DLD1 (cell line): ENCODE measurements around the gene FLNB.
"Not testable (repeated sequence)": the region's sequence is repeated elsewhere in the genome, so short reads cannot be mapped to it uniquely, and the experiment has no call there.

ENCODE experiments used
- in situ Hi-C: cut with HindIII; loops from 2 replicates; pipeline ENCODE4 v1.10.0; 2017; ENCODE audit warnings: low sequenced_read_pairs

Gene FLNB

DNA sequence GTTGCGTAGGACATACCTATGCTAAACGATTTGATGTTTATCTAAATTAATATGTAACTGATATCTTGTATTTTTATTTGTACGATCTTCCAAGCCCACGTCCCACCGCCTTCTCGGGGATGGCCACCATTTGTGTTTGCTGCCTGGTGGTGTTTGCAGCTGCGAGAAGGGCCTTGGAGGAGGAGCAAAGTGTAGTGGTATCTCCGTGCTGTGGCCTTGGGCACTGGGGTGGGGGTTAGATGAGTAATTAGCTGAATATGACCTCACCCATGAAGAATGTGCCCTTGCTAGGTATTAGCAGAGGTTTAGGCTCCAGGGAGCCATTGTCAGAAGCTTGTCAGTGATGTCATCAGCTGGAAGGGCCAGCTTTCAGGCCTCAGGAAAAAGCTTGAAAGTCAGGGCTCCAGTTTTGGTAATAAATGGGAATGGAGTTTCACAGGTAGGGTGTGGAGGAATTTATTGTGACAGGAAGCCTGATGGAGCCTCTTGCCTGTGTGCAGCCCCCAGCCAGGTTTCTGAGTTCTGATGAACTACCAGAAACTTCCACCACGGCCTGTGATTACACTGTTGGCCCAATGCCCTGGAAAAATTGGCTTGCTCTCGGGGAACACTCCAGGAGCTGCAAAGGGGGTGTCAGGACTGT lies 41.0 kb downstream of the FLNB start:
- in situ Hi-C loops, result loop anchor here (5.0 kb wide), 1 partner anchor 43 kb away; no protein-coding TSS in a partner anchor

DNA sequence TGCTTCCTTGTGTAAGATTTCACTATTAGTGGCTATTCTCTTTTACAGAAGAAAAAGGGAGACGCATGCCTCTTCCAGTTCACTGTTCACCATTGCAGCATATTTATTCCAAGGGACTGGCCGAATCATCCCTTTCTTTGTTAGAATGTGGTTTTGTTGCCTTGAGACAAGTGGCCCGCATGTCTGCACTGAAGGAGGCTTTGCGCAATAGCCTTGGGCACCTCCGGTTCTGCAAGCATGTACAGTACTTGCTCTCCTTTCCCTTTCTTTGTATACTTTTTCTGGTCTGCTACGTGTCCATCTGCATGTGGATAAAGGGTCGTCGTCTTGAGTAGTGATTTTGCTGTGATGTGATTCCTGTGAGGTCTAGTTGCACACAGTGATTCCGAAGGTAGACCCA lies 43.0 kb downstream of the FLNB start:
- in situ Hi-C loops, result no loop called here

DNA sequence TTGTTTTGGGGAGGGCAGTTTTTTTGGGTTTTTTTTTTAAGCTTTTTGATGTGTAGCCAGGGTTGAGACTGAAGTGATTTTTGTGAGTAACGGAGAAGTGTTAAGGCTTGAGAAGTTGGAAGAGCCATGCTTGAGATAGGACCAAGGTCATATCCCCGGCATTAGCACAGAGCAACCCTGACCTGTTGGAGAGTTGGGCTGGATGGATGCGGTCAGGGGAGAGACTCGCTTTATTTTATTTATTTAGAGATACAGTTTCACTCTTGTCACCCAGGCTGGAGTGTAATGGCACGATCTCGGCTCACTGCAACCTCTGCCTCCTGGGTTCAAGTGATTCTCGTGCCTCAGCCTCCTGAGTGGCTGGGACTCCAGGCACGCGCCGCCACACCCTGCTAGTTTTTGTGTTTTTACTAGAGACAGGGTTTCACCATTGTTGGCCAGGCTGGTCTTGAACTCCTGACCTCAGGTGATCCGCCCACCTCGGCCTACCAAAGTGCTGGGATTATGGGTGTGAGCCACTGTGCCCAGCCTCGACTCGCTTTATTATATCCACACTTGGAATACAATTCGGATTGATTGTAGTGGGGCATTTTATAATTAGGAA lies 43.5 kb downstream of the FLNB start:
- in situ Hi-C loops, result not testable (repeated sequence)

DNA sequence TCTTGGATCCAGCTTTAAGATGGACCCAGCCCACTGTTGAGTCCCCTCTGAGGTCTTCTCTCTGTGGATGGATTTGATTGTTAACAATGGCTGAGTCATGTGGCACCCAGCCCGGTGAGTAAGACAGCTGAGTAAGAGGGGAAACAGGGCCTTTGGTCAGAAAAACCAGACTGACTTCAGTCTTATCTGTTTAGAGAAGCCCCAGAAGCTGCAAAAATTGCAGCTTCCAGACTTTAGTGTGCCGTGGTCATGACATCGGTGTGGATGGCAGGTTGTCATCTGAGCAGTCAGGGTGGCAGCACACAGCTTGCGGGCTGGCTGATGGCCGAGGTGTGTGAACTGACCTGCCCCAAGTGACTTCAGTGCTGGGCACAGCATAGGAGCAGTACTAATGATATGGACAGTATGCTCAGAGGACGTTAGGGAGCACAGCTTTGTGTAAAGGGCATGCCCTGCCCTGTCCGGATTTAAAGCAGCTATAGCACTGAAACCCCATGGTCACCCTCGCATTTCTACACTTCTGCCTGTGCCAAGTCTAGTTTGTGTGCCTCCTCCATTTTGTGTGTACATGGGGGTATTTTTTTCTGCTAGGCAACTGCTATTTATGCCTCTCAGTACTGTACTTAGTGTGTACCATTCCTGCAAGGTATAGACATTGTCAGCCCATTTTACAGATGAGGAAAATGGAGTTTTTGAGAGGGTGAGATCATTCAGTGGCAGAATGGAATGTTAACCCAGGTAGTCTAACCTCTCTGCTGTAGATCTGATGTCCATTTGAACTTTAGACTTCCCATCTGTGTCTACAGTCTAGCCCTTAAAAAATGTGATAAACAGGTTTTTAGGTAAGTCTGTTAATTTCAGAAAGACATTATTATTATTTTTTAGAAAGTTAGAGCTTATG lies 44.4 kb downstream of the FLNB start:
- in situ Hi-C loops, result no loop called here

DNA sequence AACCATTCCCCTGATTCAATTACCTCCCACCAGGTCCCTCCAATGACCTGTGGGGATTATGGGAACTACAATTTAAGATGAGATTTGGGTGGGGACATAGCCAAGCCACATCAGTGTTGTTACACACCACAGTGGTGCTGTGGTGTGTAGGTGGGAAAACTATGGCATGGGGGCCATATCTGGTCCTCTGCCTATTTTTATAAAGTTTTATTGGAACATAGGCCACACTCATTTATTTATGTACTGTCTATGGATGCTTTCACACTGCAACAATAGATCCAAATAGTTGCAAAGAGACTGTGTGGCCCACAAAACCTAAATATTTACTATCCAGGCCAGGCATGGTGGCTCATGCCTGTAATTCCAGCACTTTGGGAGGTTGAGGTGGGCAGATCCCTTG lies 46.4 kb downstream of the FLNB start:
- in situ Hi-C loops, result no loop called here

DNA sequence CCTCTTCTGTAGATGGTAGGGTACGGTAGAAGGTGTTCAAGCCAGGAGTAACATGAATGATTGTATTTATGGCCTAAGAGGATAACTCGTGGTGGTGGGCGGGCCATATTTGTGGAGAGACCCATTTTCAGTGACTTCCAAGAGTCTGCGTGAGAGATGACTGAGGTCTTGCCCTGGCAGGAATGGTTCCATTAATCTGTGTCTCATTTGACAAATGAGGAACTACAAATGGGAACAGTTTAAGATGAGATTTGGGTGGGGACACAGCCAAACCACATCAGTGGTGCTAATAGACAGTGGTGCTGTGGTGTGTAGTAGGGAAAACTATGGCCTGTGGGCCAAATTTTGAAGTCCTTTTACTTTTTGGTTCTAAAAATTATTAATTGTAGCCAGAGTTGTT lies 47.1 kb downstream of the FLNB start:
- in situ Hi-C loops, result no loop called here

DNA sequence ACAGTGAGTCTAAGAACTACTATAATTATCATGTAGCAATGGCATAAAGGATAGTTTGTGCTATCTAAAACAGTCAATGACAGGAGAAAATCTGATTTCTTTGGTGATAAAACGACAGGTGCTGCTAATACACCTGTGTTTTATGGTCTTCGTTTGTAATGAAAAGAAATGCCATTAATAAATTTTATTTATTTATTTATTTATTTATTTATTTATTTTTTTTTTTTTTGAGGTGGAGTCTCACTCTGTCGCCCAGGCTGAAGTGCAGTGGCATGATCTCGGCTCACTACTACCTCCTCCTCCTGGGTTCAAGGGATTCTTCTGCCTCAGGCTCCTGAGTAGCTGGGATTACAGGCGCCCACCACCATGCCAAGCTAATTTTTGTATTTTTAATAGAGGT lies 47.7 kb downstream of the FLNB start:
- in situ Hi-C loops, result not testable (repeated sequence)

DNA sequence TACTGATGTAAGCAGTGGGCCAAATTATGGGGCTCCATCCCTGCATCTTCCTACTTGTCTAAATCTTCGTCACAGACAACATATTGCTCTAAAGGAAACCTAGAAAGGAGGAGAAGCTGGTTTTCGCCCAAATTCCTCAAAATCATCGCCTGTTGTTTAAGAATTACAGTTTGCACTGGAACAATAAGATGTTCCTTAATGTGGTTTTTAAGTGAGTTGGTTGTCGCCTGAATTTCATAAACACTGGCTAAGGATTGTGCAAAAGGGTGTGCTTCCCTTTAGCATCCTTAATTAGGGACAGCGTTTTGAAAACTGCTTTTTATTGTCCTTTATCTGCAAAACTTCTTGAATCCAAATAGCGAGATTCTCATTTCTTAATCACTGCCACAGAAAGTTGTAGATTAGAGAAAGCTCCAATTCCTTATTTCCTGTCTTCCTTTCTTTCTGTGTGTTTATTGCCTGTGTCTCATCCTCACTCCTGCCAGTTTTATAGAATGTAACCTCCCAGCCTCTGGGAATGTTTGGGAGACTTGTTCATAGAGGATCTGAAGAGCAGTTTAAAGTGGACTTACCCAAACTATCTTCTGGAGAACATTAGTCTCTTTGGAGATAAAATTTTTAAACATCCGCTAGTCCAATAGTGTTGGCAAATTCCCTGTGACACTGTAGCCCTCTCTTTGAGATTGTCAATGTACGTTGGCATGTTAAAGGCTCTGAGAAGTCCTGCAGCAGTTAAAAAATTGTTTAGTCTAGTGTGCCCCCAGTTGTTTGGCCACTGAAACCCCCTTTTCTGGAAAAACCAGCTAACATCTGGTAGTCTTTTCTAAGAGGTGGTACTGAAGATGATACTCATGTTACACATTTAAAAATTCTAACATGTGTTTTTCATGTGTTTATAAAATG lies 50.4 kb downstream of the FLNB start:
- in situ Hi-C loops, result no loop called here

DNA sequence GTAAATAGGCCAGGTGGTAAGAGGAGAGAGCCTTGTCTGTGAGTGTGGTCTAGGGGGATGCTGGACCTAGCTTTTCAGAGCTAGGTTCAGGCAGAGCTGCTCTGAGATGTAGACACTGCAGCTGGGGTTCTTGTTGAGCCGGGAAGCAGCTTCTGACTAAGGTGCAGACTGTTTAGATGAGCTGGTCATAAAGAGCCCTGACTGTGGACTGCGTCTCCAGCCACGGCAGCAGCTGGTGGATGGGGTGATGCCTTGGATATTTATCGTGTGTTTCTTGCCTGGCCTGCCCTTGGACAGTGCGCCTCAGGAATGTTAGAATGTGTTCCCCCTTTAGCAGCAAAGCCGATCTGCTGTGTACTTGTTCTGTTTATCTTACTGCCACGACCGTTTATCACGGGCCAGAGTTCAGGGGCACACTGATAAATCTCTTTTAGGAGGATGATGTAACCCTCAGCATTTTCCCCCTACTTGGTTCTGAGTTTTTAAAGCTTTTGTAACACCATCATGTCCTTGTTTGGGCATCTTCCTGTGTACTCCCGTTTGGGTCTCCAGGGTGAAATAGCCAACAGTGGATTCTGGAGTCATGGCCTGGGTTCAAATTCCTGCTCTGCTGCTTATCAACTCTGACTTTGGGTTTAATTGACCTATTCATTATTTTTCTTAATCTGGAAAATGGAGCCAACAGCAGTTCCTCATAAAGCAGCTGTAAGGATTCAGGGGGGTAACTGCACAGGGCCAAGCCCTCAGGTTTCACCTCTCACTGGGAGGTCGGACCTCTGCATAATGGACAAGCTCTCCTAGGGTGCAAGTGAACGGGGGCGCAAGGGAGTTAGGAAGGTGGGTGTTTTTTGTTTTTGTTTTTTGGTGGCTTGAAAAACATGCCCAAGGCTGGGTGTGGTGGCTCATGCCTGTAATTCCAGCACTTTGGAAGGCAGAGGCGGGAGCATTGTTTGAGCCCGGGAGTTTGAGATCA lies 51.4 kb downstream of the FLNB start:
- in situ Hi-C loops, result no loop called here

DNA sequence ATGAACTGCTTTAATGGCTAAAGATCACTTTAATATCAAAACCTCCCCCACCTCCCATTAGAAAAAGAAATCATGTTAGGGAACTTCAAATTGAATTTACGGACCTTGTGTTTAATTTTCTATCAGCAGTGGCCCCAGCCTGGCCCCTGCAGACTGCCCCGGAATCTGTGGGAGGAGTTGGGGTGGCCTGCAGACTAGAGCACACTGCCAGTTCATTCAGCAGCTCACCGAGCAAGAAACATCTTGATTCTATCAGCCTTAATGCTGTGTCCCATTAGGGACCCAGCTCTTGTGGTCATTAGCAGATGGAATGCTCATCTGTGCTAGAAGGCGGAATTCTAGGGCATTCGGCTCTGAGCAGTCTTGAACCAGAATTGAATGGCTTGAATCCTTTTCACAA lies 54.2 kb downstream of the FLNB start:
- in situ Hi-C loops, result no loop called here

DNA sequence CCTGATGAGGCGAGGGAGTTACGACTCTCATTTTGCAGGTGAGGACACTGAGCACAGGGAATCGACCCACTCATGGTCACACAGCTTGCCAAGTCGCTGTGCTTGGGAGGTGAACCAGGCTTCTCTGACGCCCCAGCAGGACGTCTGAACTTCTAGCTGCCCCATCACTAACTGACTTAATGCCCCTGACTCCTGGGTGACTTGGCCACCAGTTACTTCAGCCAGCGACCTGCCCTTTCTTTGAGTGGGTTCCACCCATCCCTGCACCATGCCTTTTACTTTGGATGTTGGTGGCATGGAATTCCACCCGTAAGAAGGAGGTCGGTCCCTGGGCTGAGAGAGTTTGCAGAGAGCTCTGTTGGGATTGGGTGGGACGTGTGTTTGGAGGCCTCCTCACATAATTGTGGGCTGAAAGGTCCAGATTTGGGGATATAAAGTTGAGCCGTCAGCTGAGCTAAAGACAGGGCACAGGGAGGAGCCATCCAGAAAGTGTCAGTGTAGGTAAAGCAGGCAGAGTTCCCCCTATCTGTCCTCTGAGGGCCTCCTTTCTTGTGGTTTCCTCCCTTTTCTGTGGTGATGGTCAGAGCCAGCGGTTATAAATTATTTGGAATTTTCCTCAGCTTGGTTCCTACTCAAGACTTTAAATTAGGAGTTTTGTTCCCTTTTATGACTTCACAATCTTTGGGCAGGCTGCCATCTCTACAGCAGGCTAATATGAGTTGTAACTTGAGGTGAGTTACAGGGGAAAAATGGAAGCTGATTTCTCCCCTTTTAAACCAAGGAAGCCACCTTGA lies 55.0 kb downstream of the FLNB start:
- in situ Hi-C loops, result no loop called here

DNA sequence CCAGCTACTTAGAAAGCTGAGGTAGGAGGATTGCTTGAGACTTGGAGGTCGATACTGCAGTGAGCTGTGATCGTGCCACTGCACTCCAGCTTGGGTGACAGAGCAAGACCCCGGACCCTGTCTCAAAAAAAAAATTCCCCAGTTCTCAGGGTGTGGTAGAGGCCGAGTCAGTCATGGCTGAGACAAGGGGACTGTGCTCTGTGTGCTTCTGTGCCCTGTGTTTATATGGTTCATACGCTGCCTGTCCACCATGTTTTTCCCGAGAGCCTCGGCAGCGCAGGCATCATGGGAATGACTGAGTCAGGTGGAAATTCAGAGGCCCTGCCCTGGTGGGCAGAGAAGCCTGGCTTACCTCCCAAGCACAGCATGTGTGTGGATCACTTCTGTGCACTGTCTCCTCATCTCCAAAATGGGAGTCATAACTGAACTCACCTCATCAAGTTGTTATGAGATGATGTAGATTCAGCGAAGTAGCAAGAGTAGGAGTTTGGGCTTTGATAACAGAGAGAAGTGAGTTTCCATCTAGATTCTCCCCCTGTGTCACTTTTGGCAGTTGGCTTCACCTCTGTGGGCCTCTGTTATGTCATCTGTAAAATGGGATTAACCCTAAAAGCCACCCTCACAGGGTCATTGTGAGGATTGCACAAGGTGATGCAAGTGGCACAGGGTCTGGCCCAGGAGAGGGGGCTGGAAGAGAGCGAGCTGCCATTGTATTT lies 56.9 kb downstream of the FLNB start:
- in situ Hi-C loops, result no loop called here

DNA sequence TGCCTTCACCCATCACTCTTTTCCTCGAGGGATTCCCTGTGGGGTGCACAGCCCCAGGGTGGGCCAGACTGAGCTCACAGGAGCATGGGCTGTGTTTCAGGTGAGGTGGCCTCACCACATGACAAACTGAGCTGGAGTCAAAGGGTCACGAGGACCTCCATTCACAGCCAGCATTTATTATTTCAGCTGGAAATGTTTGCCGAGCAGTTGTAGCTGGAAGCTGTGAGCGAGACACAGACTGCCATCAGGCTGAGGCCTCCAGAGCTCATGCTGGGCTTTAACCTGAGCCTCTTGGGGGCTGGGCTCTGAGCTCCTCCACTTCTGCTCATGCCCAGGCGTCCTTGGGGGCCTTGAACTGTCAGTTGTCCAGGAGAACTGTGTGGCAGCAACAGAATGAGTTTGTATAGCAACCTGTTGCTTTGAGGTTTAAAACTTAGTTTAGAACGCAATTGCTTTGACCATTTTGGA lies 57.5 kb downstream of the FLNB start:
- in situ Hi-C loops, result no loop called here

DNA sequence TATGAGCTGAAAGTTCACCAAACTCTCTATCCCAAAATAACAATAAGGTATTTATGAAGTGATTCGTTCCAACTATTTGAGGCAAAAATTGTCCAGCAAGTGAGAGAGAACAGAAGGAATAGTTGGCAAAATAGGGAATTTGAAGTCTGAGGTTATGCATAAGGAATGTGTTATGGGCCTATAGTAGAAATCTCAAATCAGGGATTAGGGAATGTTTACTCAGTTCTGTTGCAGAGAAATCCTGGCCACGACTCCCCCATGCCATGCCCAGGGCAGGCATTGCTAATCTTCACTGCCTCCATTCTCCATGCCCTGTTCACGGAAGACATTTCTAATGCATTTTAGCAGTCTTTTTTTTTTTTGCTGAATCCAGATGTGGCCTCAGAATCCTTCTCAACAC lies 58.6 kb downstream of the FLNB start:
- in situ Hi-C loops, result no loop called here

DNA sequence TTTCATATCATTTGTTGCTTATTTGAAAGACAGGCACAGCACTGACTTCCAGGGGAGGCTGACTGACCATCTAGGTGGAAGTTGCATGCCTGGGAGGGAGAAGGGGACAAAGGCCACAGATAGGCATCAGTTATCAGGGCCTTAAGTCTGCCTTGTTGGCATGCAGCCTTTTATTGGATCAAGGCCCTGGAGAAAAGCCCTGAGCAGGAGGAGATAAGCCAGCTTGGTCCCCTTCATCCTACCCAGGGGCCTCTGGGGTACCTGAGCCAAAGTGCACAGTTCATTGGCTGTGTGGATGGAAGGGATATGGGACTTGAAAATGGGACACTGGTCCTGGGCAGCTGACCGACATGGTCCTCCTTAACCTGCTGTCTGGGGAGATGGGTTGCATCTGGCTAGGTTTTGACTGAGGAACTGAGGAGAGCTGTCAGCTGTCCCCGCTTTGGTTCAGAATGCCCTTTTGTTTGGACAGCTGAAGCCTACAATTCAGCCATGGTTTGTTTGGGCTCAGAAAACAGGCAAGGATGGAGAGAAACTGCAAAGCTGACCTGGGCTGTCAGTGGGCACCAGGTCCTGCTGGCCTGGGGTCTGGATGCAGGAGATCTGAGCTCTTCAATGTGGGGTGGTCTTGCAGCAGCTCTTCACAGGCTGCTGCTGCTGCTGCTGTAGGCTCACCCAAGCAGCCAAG lies 60.0 kb downstream of the FLNB start:
- in situ Hi-C loops, result no loop called here

DNA sequence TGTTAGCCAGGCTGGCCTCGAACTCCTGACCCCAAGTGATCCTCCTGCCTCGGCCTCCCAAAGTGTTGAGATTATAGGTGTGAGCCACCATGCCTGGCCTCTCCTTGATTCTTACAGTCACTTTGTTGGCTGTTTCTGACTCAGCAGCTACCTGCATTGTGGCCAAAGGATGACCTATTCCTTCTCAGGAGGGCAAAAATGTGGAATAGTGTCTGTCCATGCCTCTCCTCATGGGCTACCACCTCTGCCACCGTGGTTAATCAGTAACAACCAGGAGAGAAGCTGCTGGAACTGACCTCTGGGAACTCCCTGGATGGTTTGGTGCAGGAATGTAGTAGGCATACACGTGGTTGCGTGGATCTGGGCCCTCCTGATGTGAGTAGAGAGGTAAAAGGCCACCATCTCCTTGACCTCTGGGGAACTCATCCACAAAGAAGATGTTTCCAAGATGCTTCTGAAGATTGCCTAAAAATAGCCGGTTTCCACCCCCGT lies 63.3 kb downstream of the FLNB start:
- in situ Hi-C loops, result no loop called here

DNA sequence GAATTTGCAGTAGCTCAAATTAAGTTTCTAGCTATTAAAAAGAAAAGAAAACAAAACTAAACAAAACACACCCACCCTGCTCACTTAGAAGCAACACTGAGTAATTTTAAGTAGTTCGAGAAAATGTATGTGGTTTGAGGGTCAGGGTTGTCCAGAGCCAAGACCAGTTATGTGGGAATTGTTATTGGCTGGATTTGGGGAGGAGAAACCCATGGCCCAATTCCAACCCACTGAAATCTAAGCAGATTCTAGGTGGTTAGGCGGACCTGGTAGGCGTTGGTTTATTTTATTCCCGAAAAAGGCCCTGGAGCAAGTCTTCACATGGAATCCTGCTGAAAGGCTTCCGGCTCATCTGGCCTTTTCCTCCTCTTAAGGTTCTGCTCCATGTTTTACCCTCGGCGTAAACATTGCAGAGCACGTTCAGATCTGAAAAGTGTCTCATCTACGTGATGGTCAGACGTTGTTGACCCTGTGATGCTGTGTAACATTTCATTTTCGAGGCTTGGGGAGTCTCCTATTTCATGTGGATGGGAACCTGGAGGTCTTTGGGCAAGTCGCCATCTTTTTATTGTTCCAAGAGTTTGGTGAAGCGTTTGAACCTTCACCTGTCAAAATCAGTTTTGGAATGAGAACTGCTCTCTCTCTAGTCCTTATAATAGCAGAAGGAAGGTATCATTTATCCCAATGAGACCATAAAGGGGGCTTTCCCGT lies 64.0 kb downstream of the FLNB start:
- in situ Hi-C loops, result no loop called here
